NK-92 treated with Interleukin-12 subunit alpha and Interleukin-12 subunit beta, amount 100 ng/mL, for 24 hours (cell line): ENCODE measurements around the gene RNF26.

Experiments used
- DNase-seq: peaks from one replicate; lab custom pipeline; 2025; lab: John Stamatoyannopoulos, UW

Gene RNF26

GRCh38 chr11:119336744-119337469 is 2.6 kb downstream of the RNF26 start:
- DNase-seq = no peak

- no peak for DNase-seq
These were observed 3.4 kb downstream of the RNF26 start for GRCh38 chr11:119337581-119338317.

GRCh38 chr11:119338318-119338890 is 4.1 kb downstream of the RNF26 start:
- DNase-seq = peak; percentile 34

GRCh38 chr11:119338965-119339588 is 4.8 kb downstream of the RNF26 start:
- DNase-seq = no peak

- no peak for DNase-seq
These were observed 5.4 kb downstream of the RNF26 start for GRCh38 chr11:119339589-119340334.

- no peak for DNase-seq
These were observed 6.3 kb downstream of the RNF26 start, which contains the start of gene C1QTNF5 for GRCh38 chr11:119340335-119341221. TSS of gene C1QTNF5 (minus strand) at chr11:119340883. CDS start at chr11:119340397, 486 bp downstream.

GRCh38 chr11:119341222-119342022 is 7.1 kb downstream of the RNF26 start:
- no peak for DNase-seq

- DNase-seq = no peak
These were observed 7.6 kb downstream of the RNF26 start for GRCh38 chr11:119342023-119342300.

- DNase-seq = no peak
These were observed 8.2 kb downstream of the RNF26 start for GRCh38 chr11:119342362-119343130.

- no peak for DNase-seq
These were observed 9.4 kb downstream of the RNF26 start for GRCh38 chr11:119343726-119344125.

GRCh38 chr11:119344291-119345010 is 10.1 kb downstream of the RNF26 start:
- no peak for DNase-seq

GRCh38 chr11:119345685-119346084 is 11.4 kb downstream of the RNF26 start:
- no peak for DNase-seq

- no peak for DNase-seq
These were observed 12.3 kb downstream of the RNF26 start, which contains the start of gene MFRP for GRCh38 chr11:119346605-119347004. TSS of gene MFRP (minus strand) at chr11:119346705. CDS start at chr11:119346513, 192 bp downstream.

- DNase-seq = no peak
These were observed 12.9 kb downstream of the RNF26 start for GRCh38 chr11:119347242-119347641.

- no peak for DNase-seq
These were observed 13.7 kb downstream of the RNF26 start for GRCh38 chr11:119347940-119348605.

- no peak for DNase-seq
These were observed 16.0 kb downstream of the RNF26 start for GRCh38 chr11:119350302-119350701.

GRCh38 chr11:119351232-119351631 is 16.9 kb downstream of the RNF26 start:
- no peak for DNase-seq

GRCh38 chr11:119352857-119353260 is 18.5 kb downstream of the RNF26 start:
- DNase-seq = no peak
